IMR-90 (cell line): ENCODE data around the gene SUV39H1. TPM values are rescaled to one million over a fixed set of nuclear protein-coding genes. Genes with fewer than 3 reads are reported as not detected.

ENCODE experiments used
- ATAC-seq: fragments of 200-7000 bp; cut with Tn5 transposase; 2 replicates; pipeline ENCODE4 v1.9.1; 2020; ENCODE audit warnings: low read depth, mild to moderate bottlenecking, moderate library complexity
- BruUV-seq: library from RNA; stranded (reverse); fragments of 400-500 nt; replicated peaks from 2 replicates; lab custom pipeline; 2021; lab: Mats Ljungman, UMichigan
- CTCF ChIA-PET: fragments of 300-600 bp; formaldehyde crosslinking; extraction: SDS; loops from one replicate; lab custom pipeline; 2021; ENCODE audit warnings: antibody characterized with exemption; lab: Yijun Ruan, JAX
- POLR2A ChIA-PET: fragments of 300-600 bp; sonication (Branson Sonifier 250); formaldehyde crosslinking; loops from one replicate; lab custom pipeline; 2022; ENCODE audit warnings: antibody characterized with exemption; ENCODE audit not compliant: unreplicated experiment; lab: Charles Lee
- DNase-seq: peaks from one replicate; pipeline ENCODE4 v3.0.0; 2013
- H2AFZ ChIP-seq: replicated peaks from 2 replicates; pipeline ENCODE3; 2013; ENCODE audit warnings: low read length, mild to moderate bottlenecking; ENCODE audit not compliant: poor library complexity
- H2AK5ac ChIP-seq: 2 replicates; pipeline ENCODE4 v1.6.1; 2013; ENCODE audit warnings: low read depth, low read length, inconsistent platforms
- H2AK9ac ChIP-seq: replicated peaks from 2 replicates; pipeline ENCODE3; 2013; ENCODE audit warnings: mild to moderate bottlenecking, low read depth, low read length, moderate library complexity; ENCODE audit not compliant: poor library complexity
- H2BK120ac ChIP-seq: 2 replicates; pipeline ENCODE4 v1.6.1; 2013; ENCODE audit warnings: low read depth, low read length, inconsistent platforms
- H2BK15ac ChIP-seq: 3 replicates; pipeline ENCODE4 v1.6.1; 2013; ENCODE audit warnings: low read depth, low read length, inconsistent platforms
- H2BK20ac ChIP-seq: 2 replicates; pipeline ENCODE4 v1.6.1; 2013; ENCODE audit warnings: low read depth, mild to moderate bottlenecking, inconsistent platforms, low read length, moderate library complexity
- H2BK5ac ChIP-seq: 2 replicates; pipeline ENCODE4 v1.6.1; 2013; ENCODE audit warnings: mild to moderate bottlenecking, low read depth, low read length, inconsistent platforms; ENCODE audit not compliant: poor library complexity, severe bottlenecking
- H3K14ac ChIP-seq: replicated peaks from 2 replicates; pipeline ENCODE4 v1.6.1; 2013; ENCODE audit warnings: low read depth, low read length, inconsistent platforms
- H3K18ac ChIP-seq: 2 replicates; pipeline ENCODE4 v1.6.1; 2013; ENCODE audit warnings: low read depth, low read length, control low read depth
- H3K23ac ChIP-seq: 2 replicates; pipeline ENCODE4 v1.6.1; 2013; ENCODE audit warnings: low read depth, low read length, inconsistent platforms
- H3K27ac ChIP-seq: 2 replicates; pipeline ENCODE4 v1.5.1; 2013; ENCODE audit warnings: mild to moderate bottlenecking, control low read depth, low read length; ENCODE audit not compliant: insufficient read depth
- H3K27me3 ChIP-seq: 2 replicates; pipeline ENCODE4 v1.6.1; 2013; ENCODE audit warnings: low read length; ENCODE audit not compliant: control insufficient read depth, insufficient read depth
- H3K36me3 ChIP-seq: 2 replicates; pipeline ENCODE4 v1.6.1; 2013; ENCODE audit warnings: low read length, mixed read lengths; ENCODE audit not compliant: control insufficient read depth, insufficient read depth
- H3K4ac ChIP-seq: 2 replicates; pipeline ENCODE4 v1.6.1; 2013; ENCODE audit warnings: low read depth, low read length, inconsistent platforms
- H3K4me1 ChIP-seq: 2 replicates; pipeline ENCODE4 v1.6.1; 2013; ENCODE audit warnings: low read length, mixed read lengths; ENCODE audit not compliant: control insufficient read depth, insufficient read depth
- H3K4me2 ChIP-seq: 2 replicates; pipeline ENCODE4 v1.6.1; 2013; ENCODE audit warnings: low read depth, mild to moderate bottlenecking, control low read depth, low read length, moderate library complexity
- H3K4me3 ChIP-seq: 2 replicates; pipeline ENCODE4 v1.5.1; 2013; ENCODE audit warnings: low read depth, mild to moderate bottlenecking, control low read depth, low read length, moderate library complexity; ENCODE audit not compliant: insufficient read depth
- H3K56ac ChIP-seq: 2 replicates; pipeline ENCODE4 v1.6.1; 2013; ENCODE audit warnings: low read length, inconsistent platforms; ENCODE audit not compliant: insufficient read depth; ENCODE audit errors: extremely low read depth
- H3K79me1 ChIP-seq, 2 experiments: 2 replicates each; pipeline ENCODE4 v1.6.1; 2013; ENCODE audit warnings: low read length in 2 of 2, inconsistent platforms in 1 of 2, low read depth in 1 of 2
- H3K9ac ChIP-seq: 2 replicates; pipeline ENCODE4 v1.6.1; 2013; ENCODE audit warnings: low read depth, low read length, control low read depth
- H3K9me1 ChIP-seq: 2 replicates; pipeline ENCODE4 v1.6.1; 2013; ENCODE audit warnings: low read length, inconsistent platforms; ENCODE audit not compliant: insufficient read depth
- H3K9me3 ChIP-seq: 2 replicates; pipeline ENCODE4 v1.6.1; 2013; ENCODE audit warnings: low read length; ENCODE audit not compliant: control insufficient read depth, insufficient read depth
- H4K20me1 ChIP-seq: 2 replicates; pipeline ENCODE4 v1.6.1; 2013; ENCODE audit warnings: low read length, inconsistent platforms; ENCODE audit not compliant: insufficient read depth
- H4K5ac ChIP-seq: 2 replicates; pipeline ENCODE4 v1.6.1; 2013; ENCODE audit warnings: mild to moderate bottlenecking, low read depth, low read length, control low read depth
- H4K8ac ChIP-seq, 2 experiments: 2 replicates each; pipeline ENCODE4 v1.6.1; 2013; ENCODE audit warnings: low read depth in 2 of 2, low read length in 2 of 2, control low read depth in 1 of 2, inconsistent platforms in 1 of 2
- H4K91ac ChIP-seq: 2 replicates; pipeline ENCODE4 v1.6.1; 2013; ENCODE audit warnings: low read depth, low read length, inconsistent platforms; ENCODE audit not compliant: insufficient read depth
- CEBPB ChIP-seq: IDR thresholded peaks from 2 replicates; pipeline ENCODE4 v1.6.1; 2012; ENCODE audit warnings: low read depth, low read length, improper control_type of control experiment
- CHD1 ChIP-seq: IDR thresholded peaks from 2 replicates; pipeline ENCODE4 v1.6.1; 2012; ENCODE audit warnings: low read depth, low read length, improper control_type of control experiment
- CTCF ChIP-seq: conservative IDR thresholded peaks from 2 replicates; pipeline ENCODE4 v1.5.1; 2012; ENCODE audit warnings: mild to moderate bottlenecking, low read depth, low read length, improper control_type of control experiment
- ELK1 ChIP-seq: fragments of 150-350 bp; IDR thresholded peaks from 2 replicates; pipeline ENCODE4 v1.6.1; 2016; ENCODE audit warnings: low read depth, mild to moderate bottlenecking, low read length, moderate library complexity, borderline replicate concordance
- MAFK ChIP-seq: IDR thresholded peaks from 2 replicates; pipeline ENCODE4 v1.6.1; 2012; ENCODE audit warnings: low read depth, low read length, improper control_type of control experiment
- MAZ ChIP-seq: IDR thresholded peaks from 2 replicates; pipeline ENCODE4 v1.6.1; 2012; ENCODE audit warnings: low read depth, mild to moderate bottlenecking, low read length, improper control_type of control experiment, moderate library complexity, borderline replicate concordance
- NFE2L2 ChIP-seq: fragments of 150-350 bp; IDR thresholded peaks from 2 replicates; pipeline ENCODE4 v1.6.1; 2016; ENCODE audit warnings: low read depth, mild to moderate bottlenecking, low read length
- RCOR1 ChIP-seq: IDR thresholded peaks from 2 replicates; pipeline ENCODE4 v1.6.1; 2012; ENCODE audit warnings: mild to moderate bottlenecking, low read length, improper control_type of control experiment; ENCODE audit not compliant: insufficient replicate concordance
- RFX5 ChIP-seq: IDR thresholded peaks from 2 replicates; pipeline ENCODE4 v1.8.0; 2012; ENCODE audit warnings: low read depth, mild to moderate bottlenecking, low read length, moderate library complexity
- SMC3 ChIP-seq: fragments of 150-350 bp; IDR thresholded peaks from 2 replicates; pipeline ENCODE4 v1.6.1; 2016; ENCODE audit warnings: low read depth, mild to moderate bottlenecking, antibody characterized with exemption, low read length, moderate library complexity
- WGBS, 2 experiments: methylation state at CpG; one replicate each; pipeline versions ENCODE4 v1.1.5 to v1.1.7; 2013; ENCODE audit warnings: missing lambda C conversion rate in 2 of 2; ENCODE audit not compliant: insufficient read length in 1 of 2; ENCODE audit errors: extremely low coverage in 2 of 2; 5-methylcytosine and 5-hydroxymethylcytosine counted together
- dilution Hi-C: fragments of 300-500 bp; cut with HindIII; formaldehyde crosslinking; loops from one replicate; pipeline ENCODE4 v1.14.3; 2018; ENCODE audit warnings: low sequenced_read_pairs; ENCODE audit not compliant: unreplicated experiment
- in situ Hi-C: fragments of 300-500 bp; cut with MboI; formaldehyde crosslinking; loops from 3 replicates; pipeline ENCODE4 v1.14.3; 2019; ENCODE audit warnings: low sequenced_read_pairs, inconsistent platforms, mixed read lengths
- intact Hi-C: fragments of 100-400 bp; cut with micrococcal nuclease; formaldehyde crosslinking; loops from 2 replicates; pipeline ENCODE4 v1.10.0; 2022
- polyA plus RNA-seq, 3 experiments: library from polyadenylated mRNA; depleted of rRNA; stranded (reverse); fragments of >200 nt; gene quantifications; 2 replicates each; pipeline ENCODE4 v1.2.3, GENCODE V29; 2012; ENCODE audit warnings: low replicate concordance in 1 of 3
- total RNA-seq: library from RNA; depleted of rRNA; stranded (reverse); fragments of >200 nt; gene quantifications from 2 replicates; pipeline ENCODE4 v1.2.3, GENCODE V29; 2012

The SUV39H1 gene
- total and polyA plus RNA-seq, 2 of the 4 experiments (the other 2 are of a cell fraction): 6.6 to 8.6 TPM

GRCh38 chrX:48703642-48704481 lies 7.3 kb downstream of the SUV39H1 start:
- no peak overlapping the region for H3K9ac ChIP-seq
- no TSS peak for BruUV-seq
- intact Hi-C loops (no loop called here), dilution Hi-C loops (no loop called here), in situ Hi-C loops (no loop called here)
- ChIA-PET POLR2A (no interaction called here), CTCF (interaction anchor here (0.6 to 0.9 kb wide), 2 partner anchors 9 to 235 kb away, joined by 3 to 6 read pairs; no protein-coding TSS in a partner anchor)
- no peak overlapping the region for H3K4ac ChIP-seq
- no peak overlapping the region for H4K5ac ChIP-seq
- H3K4me2 ChIP-seq: no peak overlapping the region
- 0 out of 4 replicates have a peak, but pooled peaks cover 0 to 2% of the 10 kb centered on the region in 2 experiments for H3K79me1 ChIP-seq
- H2BK120ac ChIP-seq: no peak overlapping the region
- no peak overlapping the region for H3K56ac ChIP-seq
- no peak overlapping the region for H2BK15ac ChIP-seq
- no peak overlapping the region for H3K14ac ChIP-seq
- no peaks in the 10 kb centered on the region for H3K9me3 ChIP-seq
- H4K91ac ChIP-seq: no peak overlapping the region
- H3K4me1 ChIP-seq: no peaks in the 10 kb centered on the region
- H3K18ac ChIP-seq: no peak overlapping the region
- no peak for TF ChIP-seq RCOR1
- no peak for TF ChIP-seq MAFK
- no peak for TF ChIP-seq ELK1
- TF ChIP-seq MAZ: no peak
- no peak for TF ChIP-seq CTCF
- TF ChIP-seq CHD1: no peak
- no peak for TF ChIP-seq RFX5
- TF ChIP-seq NFE2L2: no peak
- no peak for TF ChIP-seq SMC3
- no peak for TF ChIP-seq CEBPB
- WGBS, 2 experiments: no CpG with 5 or more reads among the region's 4 CpGs
- peaks cover 16% of the 10 kb centered on the region for H3K36me3 ChIP-seq
- H3K27me3 ChIP-seq: no peaks in the 10 kb centered on the region; the same call in 1 of the 2 replicates
- H4K8ac ChIP-seq: no peak overlapping the region
- DNase-seq: peak; percentile 23
- H2AK5ac ChIP-seq: no peak overlapping the region
- no peak overlapping the region for H3K4me3 ChIP-seq
- no peak overlapping the region for H2BK5ac ChIP-seq
- H4K20me1 ChIP-seq: no peaks in the 10 kb centered on the region
- H2BK20ac ChIP-seq: no peak overlapping the region
- no peak overlapping the region for H2AK9ac ChIP-seq
- no peaks in the 10 kb centered on the region for H3K9me1 ChIP-seq
- peak overlapping the region; percentile 37 for H2AFZ ChIP-seq
- no peak overlapping the region for H3K27ac ChIP-seq
- ATAC-seq: no peak
- H3K23ac ChIP-seq: no peak overlapping the region
